Stimulated activated CD4-positive, alpha-beta T cell treated with anti-CD3 and anti-CD28 coated beads, TNF-alpha, amount 100 ng/mL, for 24 hours (primary cell): ENCODE results near the gene NMUR2.

Experiments
- DNase-seq, 3 experiments: peaks; one replicate each; pipeline ENCODE4 v3.0.0-alpha.2; 2020; ENCODE audit warnings: low read depth in 3 of 3

Gene NMUR2

DNA sequence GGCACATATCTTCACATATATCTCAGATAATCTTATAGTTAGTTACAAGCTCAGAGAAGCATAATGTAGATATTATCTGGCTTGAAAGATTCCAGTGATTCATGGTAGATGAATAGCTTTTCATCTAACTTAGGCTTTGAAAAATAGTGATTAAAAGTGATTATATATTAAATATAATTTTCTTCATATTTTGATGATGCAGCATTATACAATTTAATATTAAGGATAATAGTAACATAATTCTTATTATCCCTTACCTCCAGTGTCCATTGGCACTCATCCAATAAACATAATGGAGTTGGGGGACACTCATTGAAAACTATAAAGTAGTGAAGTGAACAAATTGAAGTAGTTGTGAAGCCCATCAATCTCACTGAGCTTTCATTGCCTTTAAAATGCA is 35.8 kb downstream of the NMUR2 start:
- DNase-seq, result no peak

DNA sequence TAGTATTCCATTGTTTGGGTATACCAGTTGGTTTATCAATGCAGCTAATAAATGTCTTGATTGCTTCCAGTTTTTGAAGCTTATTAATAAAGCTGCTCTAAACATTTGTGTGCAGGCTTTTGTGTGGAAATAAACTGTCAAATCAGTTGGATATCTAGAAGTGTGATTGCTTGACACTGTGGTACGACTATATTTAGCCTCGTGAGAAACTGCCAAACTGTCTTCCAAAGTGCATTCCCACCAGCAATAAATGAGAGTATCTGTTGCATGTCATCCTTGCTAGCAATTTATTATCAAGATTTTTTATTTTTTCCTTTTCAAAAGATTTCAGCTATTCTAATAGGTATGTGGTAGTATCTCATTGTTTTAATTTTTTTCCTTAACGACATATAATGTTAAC is 37.5 kb downstream of the NMUR2 start:
- DNase-seq, result no peak

DNA sequence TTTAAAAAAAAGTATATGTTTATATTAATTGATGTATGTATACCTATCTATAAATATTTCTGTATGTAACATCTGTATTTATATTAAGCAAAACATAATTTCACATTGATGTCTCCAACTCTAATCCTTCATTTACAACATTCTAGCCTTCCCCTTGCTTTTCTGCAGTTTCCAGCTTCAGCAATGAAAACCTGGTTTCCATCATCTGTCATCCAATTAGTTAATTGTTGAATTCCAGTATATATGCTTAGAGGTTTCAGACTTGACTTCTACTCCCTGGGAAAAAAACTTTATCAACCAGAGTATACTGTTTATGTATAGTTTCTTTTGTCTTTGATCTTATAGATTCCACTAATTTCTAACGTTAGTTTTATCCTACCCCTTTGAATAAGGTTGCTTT is 38.4 kb downstream of the NMUR2 start:
- no peak for DNase-seq

DNA sequence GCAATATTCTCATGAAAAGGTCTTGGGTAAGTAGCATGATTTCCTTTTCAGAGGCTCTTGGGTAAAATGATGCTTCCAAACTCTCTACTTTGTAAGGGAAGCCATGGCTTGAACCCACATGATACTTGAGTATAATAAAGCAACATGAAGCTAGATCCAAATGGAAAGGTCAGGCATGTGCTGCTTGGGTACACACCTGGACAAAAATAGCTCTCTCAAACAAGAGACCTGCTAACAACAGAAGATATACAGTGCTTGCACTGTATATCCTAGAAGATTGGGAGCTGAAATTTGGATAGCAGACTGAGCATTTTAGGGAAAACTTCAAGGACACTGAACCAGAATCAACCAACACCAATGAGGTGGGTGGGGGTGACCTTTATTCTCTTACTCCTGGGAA is 40.2 kb downstream of the NMUR2 start:
- no peak for DNase-seq

DNA sequence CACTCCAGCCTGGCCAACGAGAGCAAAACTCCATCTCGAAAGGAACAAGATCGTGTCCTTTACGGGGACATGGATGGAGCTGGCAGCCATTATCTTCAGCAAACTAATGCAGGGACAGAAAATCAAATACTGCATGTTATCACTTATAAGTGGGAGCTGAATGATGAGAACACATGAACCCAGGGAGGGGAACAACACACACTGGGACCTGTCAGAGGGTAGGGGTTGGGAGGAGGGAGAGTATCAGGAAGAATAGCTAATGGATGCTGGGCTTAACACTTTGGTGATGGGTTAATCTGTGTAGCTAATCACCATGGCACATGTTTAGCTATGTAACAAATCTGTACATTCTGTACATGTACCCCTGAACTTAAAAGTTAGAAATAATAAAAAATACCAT is 40.9 kb downstream of the NMUR2 start:
- DNase-seq, result no peak

DNA sequence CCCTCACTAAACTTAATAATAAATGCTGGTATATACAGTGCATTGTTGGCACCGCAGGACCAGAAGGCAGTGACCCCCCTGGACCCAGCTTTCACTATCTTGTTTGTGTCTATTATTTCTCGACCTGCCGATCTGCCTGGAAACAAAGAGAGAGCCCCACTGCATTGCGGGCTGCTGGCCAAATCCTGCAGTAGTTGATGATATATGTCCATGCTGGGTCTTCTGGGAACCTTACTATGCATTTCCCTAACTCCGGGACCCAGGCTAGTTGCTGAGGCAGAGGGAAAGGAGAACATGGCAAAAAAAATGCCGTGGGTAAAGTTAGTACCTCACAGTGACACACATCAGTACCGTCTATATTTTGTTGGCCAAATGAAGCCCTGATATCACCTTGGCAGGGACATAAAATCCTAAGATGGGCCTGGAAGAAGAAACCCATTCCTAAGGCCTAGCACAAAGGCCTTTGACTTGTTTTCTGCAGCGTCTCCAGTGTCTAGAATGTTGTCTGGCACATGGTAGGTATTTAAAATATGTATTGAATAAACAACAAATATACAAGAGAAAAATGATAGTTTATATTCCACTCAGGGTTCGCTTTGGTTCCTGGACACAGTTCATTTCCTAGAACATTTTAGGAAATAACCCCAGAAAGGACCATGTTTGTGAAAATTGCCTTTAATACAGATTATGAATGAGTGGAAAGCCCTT is 46.1 kb downstream of the NMUR2 start:
- no peak for DNase-seq

DNA sequence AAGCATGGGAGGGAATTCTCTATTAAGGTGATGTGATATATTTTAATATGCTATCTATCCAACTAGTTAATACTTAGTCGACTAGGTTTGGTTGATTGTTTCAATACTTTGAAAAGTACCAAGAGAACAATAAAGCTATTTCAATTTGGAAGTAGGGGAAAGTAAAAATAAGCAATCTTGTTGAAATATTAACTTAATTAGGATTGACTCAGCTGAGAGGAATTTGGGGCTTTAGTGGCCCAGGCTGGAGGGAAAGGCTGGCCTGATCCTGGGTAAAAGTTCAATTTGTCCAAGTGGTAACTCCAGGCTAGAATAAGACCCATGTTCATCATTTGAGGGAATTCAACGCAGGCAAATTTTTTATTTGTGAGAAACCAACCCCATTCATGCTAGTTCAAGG is 48.6 kb downstream of the NMUR2 start:
- DNase-seq, result no peak

DNA sequence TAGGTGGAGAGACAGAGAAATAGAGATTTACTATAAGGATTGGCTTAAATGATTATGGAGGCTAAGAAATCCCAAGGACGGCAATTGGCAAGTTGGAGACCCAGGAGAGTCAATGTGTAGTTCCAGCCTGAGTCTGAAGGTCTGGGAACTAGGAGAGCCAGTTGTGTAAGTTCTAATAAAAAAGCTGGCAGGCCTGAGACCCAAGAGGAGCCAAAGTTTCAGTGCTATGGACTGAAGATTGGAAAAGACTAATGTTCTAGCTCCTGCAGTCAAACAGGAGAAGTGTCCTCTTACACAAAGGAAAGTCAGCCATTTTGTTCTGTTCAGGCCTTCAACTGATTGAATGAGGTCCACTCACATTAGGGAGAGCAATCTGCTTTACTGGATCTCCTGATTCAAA is 50.0 kb downstream of the NMUR2 start:
- no peak for DNase-seq

DNA sequence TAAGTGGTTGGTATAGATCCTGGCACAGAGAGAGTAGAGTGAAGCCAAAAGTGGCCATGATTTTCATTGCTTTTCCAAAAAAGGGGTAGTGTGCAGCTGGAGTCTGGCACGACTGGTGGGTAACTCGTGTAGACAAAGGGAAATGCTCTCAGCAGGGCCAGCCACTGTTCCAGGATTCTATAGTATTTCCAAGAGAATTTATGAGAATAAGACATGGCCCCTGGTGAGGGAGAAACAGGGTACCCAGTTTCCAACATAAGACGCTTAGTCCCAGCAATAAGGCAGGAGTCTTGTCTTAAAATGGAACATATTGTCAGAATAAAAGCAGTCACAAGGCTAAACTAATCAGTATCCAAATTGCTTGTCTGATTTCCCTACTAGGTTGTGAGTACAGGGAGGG is 52.1 kb downstream of the NMUR2 start:
- no peak for DNase-seq

DNA sequence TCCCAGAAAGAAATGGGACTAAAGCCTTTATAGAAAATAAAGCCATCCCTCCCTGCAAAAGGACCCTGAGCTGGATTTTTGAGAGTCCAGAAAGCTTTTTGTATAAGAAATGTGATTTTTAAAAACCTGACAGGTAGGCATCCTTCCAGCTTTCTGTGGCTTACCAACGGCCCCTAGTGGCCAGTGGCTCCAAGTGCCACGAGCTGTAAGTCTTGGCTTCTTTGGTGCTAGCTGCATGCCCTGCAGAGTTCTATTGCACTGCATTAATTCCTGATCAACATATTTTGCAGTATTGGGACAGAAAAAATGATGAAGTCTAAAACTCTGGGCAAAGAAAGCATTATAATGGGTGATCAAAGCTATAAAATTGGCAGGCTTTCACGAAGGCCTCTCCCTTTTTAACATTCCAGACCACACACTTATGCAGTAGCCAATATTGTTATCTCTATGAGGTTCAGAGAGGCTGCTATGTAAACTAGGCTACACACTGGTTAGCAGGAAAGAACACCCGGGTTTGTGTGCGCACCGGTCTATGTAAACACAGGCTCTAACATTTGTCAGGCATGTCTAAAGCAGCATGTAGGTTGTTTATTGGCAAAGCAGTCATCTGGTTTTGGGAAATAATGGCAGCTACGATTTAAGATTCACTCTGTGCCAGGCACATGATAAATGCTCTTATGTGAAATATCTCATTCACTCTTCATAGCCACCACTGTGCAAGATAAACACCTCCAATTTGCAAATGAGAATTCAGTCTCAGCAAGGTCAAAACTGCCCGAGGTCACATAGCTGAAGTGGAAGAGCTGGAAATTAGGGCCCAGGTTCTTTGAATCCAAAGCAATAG is 55.2 kb downstream of the NMUR2 start:
- peak in 1 of 3 experiments; percentile 14 for DNase-seq
